ENCODE measurements around the gene TTLL5.

Gene TTLL5

DNA sequence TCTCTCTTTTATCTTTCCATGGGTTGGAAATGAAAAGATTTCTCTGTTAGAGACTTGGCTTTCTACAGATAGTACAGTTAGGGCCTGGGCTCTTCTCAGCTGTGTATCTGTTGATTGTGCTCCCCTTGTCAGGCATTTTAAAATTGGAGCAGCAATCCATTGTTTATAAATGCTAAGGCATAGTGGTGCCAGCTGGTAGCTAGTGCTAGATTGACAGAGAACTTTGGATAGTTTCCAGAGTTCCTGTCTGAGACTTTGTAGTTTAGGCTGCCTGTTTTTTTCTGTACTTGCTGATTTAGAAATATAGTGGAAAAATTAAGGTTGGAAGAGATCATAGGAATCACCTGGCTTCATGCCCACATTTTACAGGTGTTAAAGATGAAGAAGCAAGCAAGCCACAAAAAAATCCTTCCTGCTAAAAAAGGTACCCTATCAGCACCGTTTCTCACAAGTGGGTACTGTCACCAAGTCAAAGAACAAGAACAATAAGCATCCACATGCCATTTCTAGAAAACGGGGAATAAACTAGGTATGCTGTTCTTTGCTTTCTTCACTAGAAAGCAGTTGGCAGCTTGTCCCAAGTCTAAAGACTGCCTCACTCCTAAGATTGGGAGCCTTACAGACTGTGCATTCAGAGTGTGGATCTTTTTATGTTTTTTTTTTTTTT lies 6.2 kb downstream of the TTLL5 start:
- WGBS, 2 donors (ENCODE audit: extremely low coverage in 2 of 2, insufficient read length in 2 of 2, insufficient replicate concordance in 1 of 2): no CpG with 5 or more reads among the region's 2 CpGs

DNA sequence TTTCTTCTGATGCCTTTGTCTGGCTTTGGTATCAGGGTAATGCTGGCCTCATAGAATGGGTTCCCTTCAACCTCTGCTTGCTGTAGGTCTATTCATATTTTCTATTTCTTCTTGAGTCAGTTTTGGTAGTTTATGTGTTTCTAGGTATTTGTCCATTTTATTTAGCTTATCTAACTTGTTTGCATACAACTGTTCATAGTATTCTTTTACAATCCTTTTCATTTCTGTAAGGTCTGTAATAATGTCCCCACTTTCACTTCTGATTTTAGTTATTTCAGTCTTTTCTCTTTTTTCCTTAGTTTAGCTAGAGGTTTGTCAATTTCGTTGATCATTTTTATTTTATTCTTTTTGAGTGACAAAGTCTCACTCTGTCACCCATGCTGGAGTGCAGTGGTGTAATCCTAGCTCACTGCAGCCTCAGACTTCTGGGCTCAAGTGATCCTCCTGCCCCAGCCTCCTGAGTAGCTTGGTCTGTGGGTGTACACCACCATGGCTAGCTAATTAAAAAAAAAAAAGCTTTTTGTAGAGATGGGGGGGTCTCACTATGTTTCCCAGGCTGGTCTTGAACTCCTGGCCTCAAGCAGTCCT lies 11.7 kb downstream of the TTLL5 start:
- Histone ChIP-seq H2AFZ (ENCODE audit: low read length) (no peak overlapping the region), H3K23ac (ENCODE audit: low read depth, low read length, poor library complexity) (no peak overlapping the region), H3K4me1 (ENCODE audit: control insufficient read depth in 2 of 2, insufficient read depth in 1 of 2, low read depth in 1 of 2, low read length in 2 of 2) (no peaks in the 10 kb centered on the region), H3K4ac (ENCODE audit: low read length) (no peak overlapping the region), H3K18ac (ENCODE audit: low read length) (no peak overlapping the region), H3K27ac (replicated peaks; ENCODE audit: low read length) (peak overlapping the region; percentile 23), H2BK15ac (ENCODE audit: low read length) (no peak overlapping the region), H3K4me2 (ENCODE audit: insufficient read depth, low read length, poor library complexity, severe bottlenecking) (no peak overlapping the region), H3K79me1 (ENCODE audit: low read depth, low read length) (no peaks in the 10 kb centered on the region), H3K4me3 (ENCODE audit: low read length in 2 of 2) (no peak overlapping the region), H3K36me3 (replicated peaks in 1 of 2; ENCODE audit: control insufficient read depth in 2 of 2, insufficient read depth in 2 of 2, low read length in 2 of 2) (peaks cover 8 to 68% of the 10 kb centered on the region in 2 donors), H2BK5ac (ENCODE audit: low read length) (no peak overlapping the region), H3K14ac (ENCODE audit: low read length) (no peak overlapping the region), H3K9me3 (replicated peaks in 1 of 2; ENCODE audit: control insufficient read depth in 2 of 2, insufficient read depth in 1 of 2, low read depth in 1 of 2, low read length in 2 of 2) (peaks cover 0 to 24% of the 10 kb centered on the region in 2 donors), H2AK5ac (ENCODE audit: low read depth, low read length) (no peak overlapping the region), H2BK12ac (ENCODE audit: low read length) (no peak overlapping the region), H4K8ac (ENCODE audit: low read depth, low read length) (no peak overlapping the region), H4K91ac (ENCODE audit: low read depth, low read length, poor library complexity) (no peak overlapping the region), H3K27me3 (ENCODE audit: control insufficient read depth in 3 of 3, insufficient read depth in 3 of 3, low read depth in 1 of 3, low read length in 3 of 3) (no peaks in the 10 kb centered on the region), H3K9ac (ENCODE audit: low read depth, low read length, poor library complexity) (no peak overlapping the region), H2BK120ac (ENCODE audit: low read depth, low read length) (no peak overlapping the region)
- DNase-seq (ENCODE audit: low spot score): no peak
- WGBS, 2 donors (ENCODE audit: extremely low coverage in 2 of 2, insufficient read length in 2 of 2, insufficient replicate concordance in 1 of 2): no CpG with 5 or more reads among the region's 1 CpG

More for the DNA sequence above, 6.2 kb downstream of the TTLL5 start:
- H3K9me3 ChIP-seq (replicated peaks in 1 of 2; ENCODE audit: control insufficient read depth in 2 of 2, insufficient read depth in 1 of 2, low read depth in 1 of 2, low read length in 2 of 2): peaks cover 0 to 15% of the 10 kb centered on the region in 2 donors
- H3K4me3 ChIP-seq (ENCODE audit: low read length in 2 of 2): no peak overlapping the region
- no peaks in the 10 kb centered on the region for H3K79me1 ChIP-seq (ENCODE audit: low read depth, low read length)
- no peak overlapping the region for H3K23ac ChIP-seq (ENCODE audit: low read depth, low read length, poor library complexity)
- no peak overlapping the region for H2AK5ac ChIP-seq (ENCODE audit: low read depth, low read length)
- H3K14ac ChIP-seq (ENCODE audit: low read length): no peak overlapping the region
- no peaks in the 10 kb centered on the region for H3K27me3 ChIP-seq (ENCODE audit: control insufficient read depth in 3 of 3, insufficient read depth in 3 of 3, low read depth in 1 of 3, low read length in 3 of 3)
- H3K4me2 ChIP-seq (ENCODE audit: insufficient read depth, low read length, poor library complexity, severe bottlenecking): no peak overlapping the region
- DNase-seq (ENCODE audit: low spot score): no peak
- H3K18ac ChIP-seq (ENCODE audit: low read length): no peak overlapping the region
- H4K91ac ChIP-seq (ENCODE audit: low read depth, low read length, poor library complexity): no peak overlapping the region
- no peak overlapping the region for H4K8ac ChIP-seq (ENCODE audit: low read depth, low read length)
- no peak overlapping the region for H2BK12ac ChIP-seq (ENCODE audit: low read length)
- H3K9ac ChIP-seq (ENCODE audit: low read depth, low read length, poor library complexity): no peak overlapping the region
- no peak overlapping the region for H3K27ac ChIP-seq (replicated peaks; ENCODE audit: low read length)
- no peak overlapping the region for H3K4ac ChIP-seq (ENCODE audit: low read length)
- no peak overlapping the region for H2BK5ac ChIP-seq (ENCODE audit: low read length)
- H2BK15ac ChIP-seq (ENCODE audit: low read length): no peak overlapping the region
- H2BK120ac ChIP-seq (ENCODE audit: low read depth, low read length): no peak overlapping the region
- no peak overlapping the region for H2AFZ ChIP-seq (ENCODE audit: low read length)
- peaks cover 0 to 3% of the 10 kb centered on the region in 2 donors for H3K4me1 ChIP-seq (ENCODE audit: control insufficient read depth in 2 of 2, insufficient read depth in 1 of 2, low read depth in 1 of 2, low read length in 2 of 2)
- peaks cover 10 to 88% of the 10 kb centered on the region in 2 donors for H3K36me3 ChIP-seq (replicated peaks in 1 of 2; ENCODE audit: control insufficient read depth in 2 of 2, insufficient read depth in 2 of 2, low read length in 2 of 2)

DNA sequence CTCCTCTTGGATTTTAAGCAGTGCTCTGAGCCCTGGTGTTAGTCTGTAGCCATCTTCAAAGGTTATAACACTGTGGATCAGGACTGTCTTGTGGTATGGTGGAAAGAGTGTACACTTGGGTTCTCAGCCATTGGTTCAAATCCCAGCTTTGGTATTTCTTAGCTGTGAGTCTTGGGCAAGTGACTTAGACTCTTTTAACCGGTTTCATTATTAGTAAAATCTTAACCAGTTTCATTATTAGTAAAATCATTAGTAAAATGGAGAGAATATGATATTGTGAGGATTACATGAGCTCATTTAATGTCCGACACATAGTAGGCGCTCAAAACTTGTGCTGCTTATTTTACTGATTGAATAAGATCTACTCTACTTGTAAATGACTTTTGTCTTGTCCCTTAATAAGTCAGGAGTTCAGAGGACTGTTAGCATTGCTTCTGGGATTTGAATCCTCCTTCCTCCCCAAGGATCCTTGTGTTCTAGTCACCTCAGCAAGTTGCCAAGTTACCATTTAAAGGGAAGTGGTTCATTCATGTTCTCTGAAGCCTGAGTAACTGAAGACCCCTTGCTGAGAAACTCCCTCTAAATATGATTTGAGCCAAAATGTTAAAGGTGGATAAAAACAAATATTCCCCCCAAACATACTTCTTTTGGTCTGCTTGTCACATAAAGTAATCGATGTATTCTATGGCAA lies 12.4 kb downstream of the TTLL5 start:
- no CpG with 5 or more reads among the region's 4 CpGs for WGBS, 2 donors (ENCODE audit: extremely low coverage in 2 of 2, insufficient read length in 2 of 2, insufficient replicate concordance in 1 of 2)
- no peak overlapping the region for H2AK5ac ChIP-seq (ENCODE audit: low read depth, low read length)
- H3K27me3 ChIP-seq (ENCODE audit: control insufficient read depth in 3 of 3, insufficient read depth in 3 of 3, low read depth in 1 of 3, low read length in 3 of 3): no peaks in the 10 kb centered on the region
- H3K9me3 ChIP-seq (replicated peaks in 1 of 2; ENCODE audit: control insufficient read depth in 2 of 2, insufficient read depth in 1 of 2, low read depth in 1 of 2, low read length in 2 of 2): peaks cover 0 to 24% of the 10 kb centered on the region in 2 donors
- no peak overlapping the region for H2BK5ac ChIP-seq (ENCODE audit: low read length)
- no peak overlapping the region for H2BK12ac ChIP-seq (ENCODE audit: low read length)
- peak; percentile 9 for DNase-seq (ENCODE audit: low spot score)
- H3K79me1 ChIP-seq (ENCODE audit: low read depth, low read length): no peaks in the 10 kb centered on the region
- H4K8ac ChIP-seq (ENCODE audit: low read depth, low read length): no peak overlapping the region
- no peak overlapping the region for H2BK120ac ChIP-seq (ENCODE audit: low read depth, low read length)
- H2AFZ ChIP-seq (ENCODE audit: low read length): no peak overlapping the region
- peak overlapping the region; percentile 45 for H3K27ac ChIP-seq (replicated peaks; ENCODE audit: low read length)
- no peak overlapping the region for H3K14ac ChIP-seq (ENCODE audit: low read length)
- no peaks in the 10 kb centered on the region for H3K4me1 ChIP-seq (ENCODE audit: control insufficient read depth in 2 of 2, insufficient read depth in 1 of 2, low read depth in 1 of 2, low read length in 2 of 2)
- no peak overlapping the region for H3K4ac ChIP-seq (ENCODE audit: low read length)
- H3K9ac ChIP-seq (ENCODE audit: low read depth, low read length, poor library complexity): no peak overlapping the region
- H3K18ac ChIP-seq (ENCODE audit: low read length): no peak overlapping the region
- H3K36me3 ChIP-seq (replicated peaks in 1 of 2; ENCODE audit: control insufficient read depth in 2 of 2, insufficient read depth in 2 of 2, low read length in 2 of 2): peaks cover 10 to 68% of the 10 kb centered on the region in 2 donors
- H4K91ac ChIP-seq (ENCODE audit: low read depth, low read length, poor library complexity): no peak overlapping the region
- no peak overlapping the region for H2BK15ac ChIP-seq (ENCODE audit: low read length)
- no peak overlapping the region for H3K23ac ChIP-seq (ENCODE audit: low read depth, low read length, poor library complexity)
- H3K4me3 ChIP-seq (ENCODE audit: low read length in 2 of 2): no peak overlapping the region
- no peak overlapping the region for H3K4me2 ChIP-seq (ENCODE audit: insufficient read depth, low read length, poor library complexity, severe bottlenecking)

DNA sequence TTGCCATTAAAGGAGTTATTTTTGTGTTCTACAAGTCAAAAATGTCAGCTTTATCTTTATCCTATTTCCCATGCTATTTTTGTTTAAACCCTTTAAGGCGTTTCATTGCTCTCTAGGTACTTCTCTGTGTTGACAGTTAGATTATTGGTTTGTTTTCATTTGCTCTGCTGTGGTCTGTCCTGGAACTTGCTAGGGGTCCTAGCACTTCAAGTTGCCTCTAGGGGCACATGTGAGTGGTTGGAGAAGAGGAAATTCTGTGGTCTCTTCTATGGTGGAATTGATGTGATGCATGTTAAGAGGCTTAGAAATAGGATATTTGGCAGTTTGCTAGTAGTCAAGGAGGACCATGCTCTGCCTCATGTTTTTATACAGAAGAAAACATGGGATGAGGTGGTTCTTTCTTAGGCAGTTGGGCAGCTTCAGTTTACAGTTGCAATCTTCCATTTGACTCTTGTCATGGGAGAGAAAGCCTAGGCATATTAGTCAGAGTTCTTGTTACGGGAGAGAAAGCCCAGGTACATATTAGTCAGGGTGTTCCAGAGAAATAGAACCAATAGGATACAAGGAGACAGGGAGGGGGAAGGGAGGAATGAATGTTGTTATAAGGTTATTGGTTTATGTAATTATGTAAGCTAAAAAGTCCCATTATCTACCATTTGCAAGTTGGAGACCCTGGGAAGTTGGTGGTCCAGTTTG lies 14.4 kb downstream of the TTLL5 start:
- WGBS, 2 donors (ENCODE audit: extremely low coverage in 2 of 2, insufficient read length in 2 of 2, insufficient replicate concordance in 1 of 2): no CpG with 5 or more reads among the region's 2 CpGs
- no peak overlapping the region for H4K91ac ChIP-seq (ENCODE audit: low read depth, low read length, poor library complexity)
- no peaks in the 10 kb centered on the region for H3K4me1 ChIP-seq (ENCODE audit: control insufficient read depth in 2 of 2, insufficient read depth in 1 of 2, low read depth in 1 of 2, low read length in 2 of 2)
- H3K23ac ChIP-seq (ENCODE audit: low read depth, low read length, poor library complexity): no peak overlapping the region
- H2BK15ac ChIP-seq (ENCODE audit: low read length): no peak overlapping the region
- no peak overlapping the region for H3K9ac ChIP-seq (ENCODE audit: low read depth, low read length, poor library complexity)
- H2AK5ac ChIP-seq (ENCODE audit: low read depth, low read length): no peak overlapping the region
- H3K36me3 ChIP-seq (replicated peaks in 1 of 2; ENCODE audit: control insufficient read depth in 2 of 2, insufficient read depth in 2 of 2, low read length in 2 of 2): peaks cover 2 to 62% of the 10 kb centered on the region in 2 donors
- H3K9me3 ChIP-seq (replicated peaks in 1 of 2; ENCODE audit: control insufficient read depth in 2 of 2, insufficient read depth in 1 of 2, low read depth in 1 of 2, low read length in 2 of 2): peaks cover 0 to 20% of the 10 kb centered on the region in 2 donors
- no peak overlapping the region for H3K27ac ChIP-seq (replicated peaks; ENCODE audit: low read length)
- H4K8ac ChIP-seq (ENCODE audit: low read depth, low read length): no peak overlapping the region
- no peak overlapping the region for H3K4me2 ChIP-seq (ENCODE audit: insufficient read depth, low read length, poor library complexity, severe bottlenecking)
- H3K18ac ChIP-seq (ENCODE audit: low read length): no peak overlapping the region
- H2BK12ac ChIP-seq (ENCODE audit: low read length): no peak overlapping the region
- H3K27me3 ChIP-seq (ENCODE audit: control insufficient read depth in 3 of 3, insufficient read depth in 3 of 3, low read depth in 1 of 3, low read length in 3 of 3): no peaks in the 10 kb centered on the region
- DNase-seq (ENCODE audit: low spot score): no peak
- no peak overlapping the region for H2BK120ac ChIP-seq (ENCODE audit: low read depth, low read length)
- H3K4me3 ChIP-seq (ENCODE audit: low read length in 2 of 2): no peak overlapping the region
- H2AFZ ChIP-seq (ENCODE audit: low read length): no peak overlapping the region
- no peak overlapping the region for H3K4ac ChIP-seq (ENCODE audit: low read length)
- no peaks in the 10 kb centered on the region for H3K79me1 ChIP-seq (ENCODE audit: low read depth, low read length)
- H2BK5ac ChIP-seq (ENCODE audit: low read length): no peak overlapping the region
- H3K14ac ChIP-seq (ENCODE audit: low read length): no peak overlapping the region

Measured in neuronal stem cell (in vitro differentiated cells).